ENCODE results near the gene DCN.

DNA sequence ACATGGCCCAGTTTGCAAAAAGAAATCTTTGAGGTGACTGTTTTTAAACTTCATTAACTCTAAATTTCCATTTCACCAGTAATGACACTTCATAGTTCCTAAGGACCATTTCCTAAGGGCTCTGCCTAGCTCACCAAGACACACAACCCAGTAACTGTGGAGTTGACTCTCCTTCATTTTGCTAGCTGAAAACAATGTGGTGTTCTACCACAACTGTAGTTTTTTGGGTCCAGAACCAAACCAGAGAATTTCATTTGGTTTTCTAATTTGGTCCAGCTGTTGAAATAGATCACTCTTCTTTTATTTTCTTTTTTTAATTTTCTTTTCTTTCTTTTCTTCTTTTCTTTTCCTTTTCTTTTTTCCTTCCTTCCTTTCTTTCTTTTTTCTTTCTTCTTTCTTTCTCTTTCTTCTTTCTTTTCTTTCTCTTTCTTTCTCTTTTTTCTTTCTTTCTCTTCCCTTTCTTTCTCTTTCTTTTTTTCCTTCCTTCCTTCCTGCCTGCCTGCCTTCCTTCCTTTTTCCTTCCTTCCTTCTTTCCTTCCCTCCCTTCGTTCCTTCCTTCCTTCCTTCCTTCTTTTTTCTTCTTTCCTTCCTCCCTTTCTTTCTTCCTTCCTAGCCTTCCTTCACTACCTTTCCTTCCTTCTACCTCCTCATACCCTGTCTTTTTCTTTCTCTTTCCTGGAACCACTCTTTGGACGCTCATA is 52.8 kb downstream of the DCN start:
- TF ChIP-seq CTCF (conservative IDR thresholded peaks at IDR 0.05; ENCODE audit: low read length) (no peak), EZH2phosphoT487 (IDR thresholded peaks at IDR 0.05; ENCODE audit: borderline replicate concordance, low read depth, low read length) (no peak)

Measured in OCI-LY7 (cell line).